Measurements from ENCODE around the gene INTS1. TPM values are rescaled to one million over a fixed set of nuclear protein-coding genes. Genes with fewer than 3 reads are reported as not detected.
"Not testable (repeated sequence)": the region's sequence is repeated elsewhere in the genome, so short reads cannot be mapped to it uniquely, and the experiment has no call there.

Gene INTS1
- polyA plus RNA-seq, 3 donors = 81.0 to 97.4 (median 95.7) TPM

GRCh38 chr7:1531979-1532455 is 27.8 kb upstream of the INTS1 start:
- DNase-seq = no peak

- no peak for DNase-seq
Observed at GRCh38 chr7:1531263-1531978, 27.2 kb upstream of the INTS1 start.

GRCh38 chr7:1530946-1531262 is 26.7 kb upstream of the INTS1 start:
- DNase-seq = no peak

GRCh38 chr7:1529383-1530116 is 25.4 kb upstream of the INTS1 start:
- DNase-seq = no peak

- no peak for DNase-seq
Observed at GRCh38 chr7:1526271-1526754, 22.1 kb upstream of the INTS1 start.

- DNase-seq = no peak
Observed at GRCh38 chr7:1525409-1525808, 21.2 kb upstream of the INTS1 start.

- DNase-seq = no peak
Observed at GRCh38 chr7:1523844-1524243, 19.7 kb upstream of the INTS1 start.

- no peak for DNase-seq
Observed at GRCh38 chr7:1523208-1523607, 19.0 kb upstream of the INTS1 start.

GRCh38 chr7:1521456-1521855 is 17.3 kb upstream of the INTS1 start:
- DNase-seq = no peak

- no peak for DNase-seq
Observed at GRCh38 chr7:1520539-1521234, 16.5 kb upstream of the INTS1 start.

GRCh38 chr7:1519322-1519922 is 15.2 kb upstream of the INTS1 start:
- not testable (repeated sequence) for DNase-seq

- DNase-seq = no peak
Observed at GRCh38 chr7:1516586-1517251, 12.5 kb upstream of the INTS1 start.

GRCh38 chr7:1515509-1515967 is 11.3 kb upstream of the INTS1 start:
- not testable (repeated sequence) for DNase-seq

GRCh38 chr7:1514995-1515401 is 10.8 kb upstream of the INTS1 start:
- no peak for DNase-seq

- DNase-seq = no peak
Observed at GRCh38 chr7:1514407-1514806, 10.2 kb upstream of the INTS1 start.

- no peak for DNase-seq
Observed at GRCh38 chr7:1513657-1514095, 9.5 kb upstream of the INTS1 start.

GRCh38 chr7:1512781-1513656 is 8.8 kb upstream of the INTS1 start:
- no peak for DNase-seq

- no peak for DNase-seq
Observed at GRCh38 chr7:1511444-1512422, 7.5 kb upstream of the INTS1 start.

GRCh38 chr7:1510780-1511154 is 6.6 kb upstream of the INTS1 start:
- no peak for DNase-seq

Data from renal pelvis (tissue), 4 donors.